ENCODE data around the gene FKBP14.

FKBP14 gene

GRCh38 chr7:29996321-29996720 lies 30.2 kb downstream of the FKBP14 start:
- no peak overlapping the region for H3K4me3 ChIP-seq (replicated peaks; ENCODE audit: low read depth, low read length)
- TF ChIP-seq CTCF (IDR thresholded peaks at IDR 0.05; ENCODE audit: low read length, missing control alignments): no peak
- DNase-seq (ENCODE audit: low read depth): no peak

- no peak overlapping the region for H3K4me3 ChIP-seq (replicated peaks; ENCODE audit: low read depth, low read length)
- peak; percentile 18 for DNase-seq (ENCODE audit: low read depth)
- TF ChIP-seq CTCF (IDR thresholded peaks at IDR 0.05; ENCODE audit: low read length, missing control alignments): no peak
These were observed 30.9 kb downstream of the FKBP14 start for GRCh38 chr7:29995652-29996051.

- no peak for DNase-seq (ENCODE audit: low read depth)
- no peak overlapping the region for H3K4me3 ChIP-seq (replicated peaks; ENCODE audit: low read depth, low read length)
- no peak for TF ChIP-seq CTCF (IDR thresholded peaks at IDR 0.05; ENCODE audit: low read length, missing control alignments)
These were observed 33.4 kb downstream of the FKBP14 start for GRCh38 chr7:29993140-29993539.

GRCh38 chr7:29991937-29992336 lies 34.6 kb downstream of the FKBP14 start:
- H3K4me3 ChIP-seq (replicated peaks; ENCODE audit: low read depth, low read length): no peak overlapping the region
- no peak for TF ChIP-seq CTCF (IDR thresholded peaks at IDR 0.05; ENCODE audit: low read length, missing control alignments)
- no peak for DNase-seq (ENCODE audit: low read depth)

- H3K4me3 ChIP-seq (replicated peaks; ENCODE audit: low read depth, low read length): no peak overlapping the region
- DNase-seq (ENCODE audit: low read depth): no peak
- no peak for TF ChIP-seq CTCF (IDR thresholded peaks at IDR 0.05; ENCODE audit: low read length, missing control alignments)
These were observed 35.6 kb downstream of the FKBP14 start for GRCh38 chr7:29990931-29991330.

GRCh38 chr7:29989257-29989995 lies 37.1 kb downstream of the FKBP14 start, which contains the start of gene SCRN1:
Gene SCRN1 (minus strand): TSS chr7:29989801. CDS start chr7:29969067, 20,734 bp downstream.
- TF ChIP-seq CTCF (IDR thresholded peaks at IDR 0.05; ENCODE audit: low read length, missing control alignments): no peak
- DNase-seq (ENCODE audit: low read depth): peak; percentile 36
- peak within 1 kb of the TSS; percentile 85 for H3K4me3 ChIP-seq (replicated peaks; ENCODE audit: low read depth, low read length)

All from fibroblast of pulmonary artery (primary cell).